Colonic mucosa (tissue), 4 donors: Measurements from ENCODE around the gene GPR152. TPM values are rescaled to one million over a fixed set of nuclear protein-coding genes. Genes with fewer than 3 reads are reported as not detected.
A peak's percentile ranks its signal among the peaks of the same experiment; 100 is the strongest.

Source experiments
- DNase-seq: peaks from one replicate; pipeline ENCODE4 v3.0.0-alpha.2; 2020
- H3K27ac ChIP-seq: fragments of 200-600 bp; one replicate; pipeline ENCODE4 v1.8.0; 2021
- H3K27me3 ChIP-seq: fragments of 200-600 bp; one replicate; pipeline ENCODE4 v1.8.0; 2021
- H3K36me3 ChIP-seq: fragments of 200-600 bp; one replicate; pipeline ENCODE4 v1.8.0; 2021
- H3K4me1 ChIP-seq: fragments of 200-600 bp; one replicate; pipeline ENCODE4 v1.8.0; 2021; ENCODE audit warnings: mild to moderate bottlenecking
- H3K4me3 ChIP-seq: fragments of 200-600 bp; one replicate; pipeline ENCODE4 v1.8.0; 2021
- H3K9ac ChIP-seq, 2 donors: one replicate each; pipeline ENCODE4 v1.7.0; 2013; ENCODE audit warnings: control low read depth in 2 of 2, low read depth in 2 of 2, low read length in 2 of 2
- H3K9me3 ChIP-seq: fragments of 200-600 bp; one replicate; pipeline ENCODE4 v1.8.0; 2021
- intact Hi-C: fragments of 100-400 bp; cut with DNase I; formaldehyde crosslinking; loops from one replicate; pipeline ENCODE4 v1.14.1; 2022
- total RNA-seq, 2 donors: library from RNA; stranded (reverse); fragmentation: NEBNext Ultra II Directional in 1 of 2; extraction: Animal tissue kit (Norgen Biotek cat#: 25700) in 1 of 2; gene quantifications; one replicate each; pipeline ENCODE4 v1.2.1, GENCODE V29; 2021
- TF ChIP-seq, protein P1 (sequence below): fragments of 200-600 bp; IDR thresholded peaks from one replicate; pipeline ENCODE4 v1.8.0; 2022; ENCODE audit warnings: antibody characterized with exemption, mild to moderate bottlenecking
- donor health status: healthy.
- donor health status: DM: no; HTN: no; CAD: no.
- donor health status: DM: no; HTN: no; CAD: no.

The GPR152 gene
- total RNA-seq, 2 donors from 2014 or later, result not detected

DNA sequence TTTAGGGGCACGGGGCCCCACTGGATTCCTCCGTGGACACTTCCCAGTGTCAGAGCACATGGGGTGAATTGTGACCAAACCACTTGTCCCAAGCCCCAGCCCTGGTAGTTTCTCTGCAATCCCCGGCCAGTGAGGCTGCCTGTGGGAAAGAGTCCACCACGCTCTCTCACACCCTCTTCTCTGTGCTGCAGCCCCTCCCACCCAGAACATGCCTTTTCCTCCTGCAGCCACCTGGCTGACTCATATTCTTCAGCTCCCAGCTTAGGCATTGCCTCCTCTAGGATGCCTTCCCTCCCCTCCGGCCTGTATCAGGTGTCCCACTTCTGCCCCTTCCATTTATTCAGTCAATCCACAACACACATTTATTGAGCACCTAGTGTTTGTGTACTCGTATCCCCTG, 29.6 kb downstream of the GPR152 start:
- Histone ChIP-seq H3K4me3 (no peak overlapping the region), H3K27me3 (no peaks in the 10 kb centered on the region), H3K9me3 (no peaks in the 10 kb centered on the region), H3K36me3 (no peaks in the 10 kb centered on the region), H3K27ac (no peak overlapping the region), H3K4me1 (no peaks in the 10 kb centered on the region), H3K9ac (no peak overlapping the region)
- TF ChIP-seq, protein P1, sequence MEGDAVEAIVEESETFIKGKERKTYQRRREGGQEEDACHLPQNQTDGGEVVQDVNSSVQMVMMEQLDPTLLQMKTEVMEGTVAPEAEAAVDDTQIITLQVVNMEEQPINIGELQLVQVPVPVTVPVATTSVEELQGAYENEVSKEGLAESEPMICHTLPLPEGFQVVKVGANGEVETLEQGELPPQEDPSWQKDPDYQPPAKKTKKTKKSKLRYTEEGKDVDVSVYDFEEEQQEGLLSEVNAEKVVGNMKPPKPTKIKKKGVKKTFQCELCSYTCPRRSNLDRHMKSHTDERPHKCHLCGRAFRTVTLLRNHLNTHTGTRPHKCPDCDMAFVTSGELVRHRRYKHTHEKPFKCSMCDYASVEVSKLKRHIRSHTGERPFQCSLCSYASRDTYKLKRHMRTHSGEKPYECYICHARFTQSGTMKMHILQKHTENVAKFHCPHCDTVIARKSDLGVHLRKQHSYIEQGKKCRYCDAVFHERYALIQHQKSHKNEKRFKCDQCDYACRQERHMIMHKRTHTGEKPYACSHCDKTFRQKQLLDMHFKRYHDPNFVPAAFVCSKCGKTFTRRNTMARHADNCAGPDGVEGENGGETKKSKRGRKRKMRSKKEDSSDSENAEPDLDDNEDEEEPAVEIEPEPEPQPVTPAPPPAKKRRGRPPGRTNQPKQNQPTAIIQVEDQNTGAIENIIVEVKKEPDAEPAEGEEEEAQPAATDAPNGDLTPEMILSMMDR, result no peak
- intact Hi-C loops, result no loop called here
- DNase-seq, result no peak

GRCh38 chr11:67421430-67422031, 31.0 kb downstream of the GPR152 start:
- Histone ChIP-seq H3K4me3 (peak overlapping the region; percentile 54), H3K36me3 (no peaks in the 10 kb centered on the region), H3K9ac (no peak overlapping the region), H3K4me1 (no peaks in the 10 kb centered on the region), H3K27me3 (no peaks in the 10 kb centered on the region), H3K9me3 (no peaks in the 10 kb centered on the region), H3K27ac (peak overlapping the region; percentile 88)
- TF ChIP-seq, protein P1, result no peak
- no peak for DNase-seq
- intact Hi-C loops, result no loop called here

DNA sequence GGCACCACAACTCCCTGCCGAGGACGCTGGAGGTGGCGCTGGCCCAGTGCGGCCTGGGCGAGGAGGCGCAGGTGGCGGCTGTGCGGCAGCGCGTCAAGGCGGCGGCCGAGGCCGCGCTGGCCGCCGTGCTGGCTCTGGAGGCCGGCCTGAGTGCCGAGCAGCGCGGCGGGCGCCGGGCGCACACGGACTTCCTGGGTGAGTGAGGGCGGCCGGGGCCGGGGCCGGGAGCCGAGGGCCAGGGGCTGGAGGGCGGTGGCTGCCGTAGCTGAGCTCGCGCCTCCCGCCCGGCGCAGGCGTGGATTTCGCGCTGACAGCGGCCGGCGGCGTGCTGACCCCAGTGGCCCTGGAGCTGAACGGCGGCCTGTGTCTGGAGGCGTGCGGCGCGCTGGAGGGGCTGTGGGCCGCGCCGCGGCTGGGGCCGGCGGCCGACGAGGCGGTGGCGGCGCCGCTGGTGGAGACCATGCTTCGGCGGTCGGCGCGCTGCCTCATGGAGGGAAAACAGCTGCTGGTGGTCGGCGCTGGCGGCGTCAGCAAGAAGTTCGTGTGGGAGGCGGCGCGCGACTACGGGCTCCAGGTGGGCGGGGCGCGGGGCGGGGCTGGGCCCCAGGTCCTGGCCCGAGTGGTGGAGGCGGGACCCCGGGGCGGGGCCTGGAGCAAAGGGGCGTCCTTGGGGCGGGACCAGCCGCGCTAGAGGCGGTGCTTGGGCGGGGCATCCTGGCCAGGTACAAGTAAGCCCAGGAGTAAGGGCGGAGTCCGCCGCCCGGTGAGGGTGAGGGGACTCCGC, 31.7 kb downstream of the GPR152 start:
- Histone ChIP-seq H3K9me3 (no peaks in the 10 kb centered on the region), H3K27ac (peak overlapping the region; percentile 88), H3K4me1 (no peaks in the 10 kb centered on the region), H3K9ac (peak overlapping the region; percentile 76 to 97), H3K4me3 (peak overlapping the region; percentile 54), H3K36me3 (no peaks in the 10 kb centered on the region), H3K27me3 (no peaks in the 10 kb centered on the region)
- intact Hi-C loops, result no loop called here
- DNase-seq, result peak; percentile 99
- TF ChIP-seq, protein P1, result no peak

DNA sequence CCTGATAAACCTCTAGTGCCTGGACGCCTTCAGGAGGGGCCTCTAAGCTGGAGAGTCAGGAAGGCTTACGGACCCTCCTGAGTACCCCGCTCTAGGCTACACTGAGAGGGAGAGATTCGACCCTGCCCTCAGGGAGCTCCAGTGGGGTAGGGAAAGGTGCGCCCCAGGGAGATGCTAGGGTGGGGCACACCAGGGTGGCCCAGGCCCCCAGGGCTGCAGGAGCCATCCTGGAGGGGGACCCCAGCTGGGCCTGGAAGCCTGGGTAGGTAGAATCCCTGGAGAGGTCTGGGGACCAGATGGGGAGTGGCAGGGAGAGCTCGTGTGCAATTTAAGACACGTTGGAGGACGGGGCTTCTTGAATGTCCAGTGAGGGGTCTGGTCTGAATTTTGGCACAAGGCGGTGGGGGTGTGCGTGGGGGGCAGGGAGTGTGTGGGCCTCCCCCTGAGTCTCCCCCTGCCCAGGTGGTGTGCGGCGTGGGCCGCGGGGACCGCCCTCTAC, 32.3 kb downstream of the GPR152 start:
- intact Hi-C loops, result no loop called here
- peak overlapping the region; percentile 76 to 97 for H3K9ac ChIP-seq
- H3K4me3 ChIP-seq, result peak overlapping the region; percentile 54
- no peaks in the 10 kb centered on the region for H3K27me3 ChIP-seq
- H3K27ac ChIP-seq, result peak overlapping the region; percentile 88
- TF ChIP-seq, protein P1, result no peak
- H3K4me1 ChIP-seq, result no peaks in the 10 kb centered on the region
- no peaks in the 10 kb centered on the region for H3K9me3 ChIP-seq
- DNase-seq, result no peak
- H3K36me3 ChIP-seq, result no peaks in the 10 kb centered on the region

GRCh38 chr11:67419325-67420049, 33.0 kb downstream of the GPR152 start:
- H3K9me3 ChIP-seq, result no peaks in the 10 kb centered on the region
- H3K9ac ChIP-seq, result no peak overlapping the region
- TF ChIP-seq, protein P1, result no peak
- no peaks in the 10 kb centered on the region for H3K27me3 ChIP-seq
- no peak overlapping the region for H3K27ac ChIP-seq
- no peak for DNase-seq
- H3K4me3 ChIP-seq, result no peak overlapping the region
- H3K4me1 ChIP-seq, result no peaks in the 10 kb centered on the region
- no peaks in the 10 kb centered on the region for H3K36me3 ChIP-seq
- intact Hi-C loops, result no loop called here
